Measurements from ENCODE around the gene ESCO1. TPM values are rescaled to one million over a fixed set of nuclear protein-coding genes. Genes with fewer than 3 reads are reported as not detected.

ESCO1 gene
- total and polyA plus RNA-seq, 2 of the 13 experiments (the other 11 are each of a cell fraction or from before 2014, with no cell fraction given), result 6.3 to 19.4 TPM

- TF ChIP-seq YEATS4 (CRISPR knock-in tag; IDR thresholded peaks at IDR 0.05; ENCODE audit: borderline replicate concordance) (peak; percentile 100), MNT (IDR thresholded peaks at IDR 0.05) (peak; percentile 26; the same call in 1 of the 2 replicates), HMGXB3 (CRISPR knock-in tag; IDR thresholded peaks at IDR 0.05; ENCODE audit: borderline replicate concordance) (0 out of 2 replicates have a peak, but pooled peaks have one; percentile 61), RFXAP (CRISPR knock-in tag; IDR thresholded peaks at IDR 0.05; ENCODE audit: borderline replicate concordance) (peak; percentile 76; the same call in 1 of the 2 replicates), PBX2 (CRISPR knock-in tag; IDR thresholded peaks at IDR 0.05) (no peak), ZNF709 (CRISPR knock-in tag; IDR thresholded peaks at IDR 0.05) (peak; percentile 87; the same call in 1 of the 2 replicates), NR2F6 (IDR thresholded peaks at IDR 0.05) (no peak), NR2F6 (CRISPR knock-in tag; IDR thresholded peaks at IDR 0.05) (peak; percentile 60; the same call in 1 of the 2 replicates), REPIN1 (CRISPR knock-in tag; IDR thresholded peaks at IDR 0.05; ENCODE audit: borderline replicate concordance, low read depth) (peak; percentile 91; the same call in 1 of the 2 replicates), ZNF264 (CRISPR knock-in tag; IDR thresholded peaks at IDR 0.05) (peak; percentile 75), TEAD3 (CRISPR knock-in tag; optimal IDR thresholded peaks at IDR 0.05; ENCODE audit: borderline replicate concordance) (peak; percentile 78), RFXANK (CRISPR knock-in tag; IDR thresholded peaks at IDR 0.05) (no peak; the same call in 1 of the 2 replicates), RBAK (CRISPR knock-in tag; IDR thresholded peaks at IDR 0.05) (peak; percentile 70; the same call in 1 of the 2 replicates), ZNF354B (CRISPR knock-in tag; IDR thresholded peaks at IDR 0.05) (no peak), HIC2 (CRISPR knock-in tag; IDR thresholded peaks at IDR 0.05; ENCODE audit: low read depth) (no peak), ZNF782 (CRISPR knock-in tag; IDR thresholded peaks at IDR 0.05; ENCODE audit: borderline replicate concordance) (0 out of 2 replicates have a peak, but pooled peaks have one; percentile 83)
Observed at GRCh38 chr18:21612125-21613039, 11.9 kb upstream of the ESCO1 start, which contains the start of gene SNRPD1 (continued).
